ENCODE measurements around the gene MCC. TPM values are rescaled to one million over a fixed set of nuclear protein-coding genes. Genes with fewer than 3 reads are reported as not detected.

The MCC gene
- total and polyA plus RNA-seq, 4 donors = 9.0 to 47.3 (median 14.7) TPM

DNA sequence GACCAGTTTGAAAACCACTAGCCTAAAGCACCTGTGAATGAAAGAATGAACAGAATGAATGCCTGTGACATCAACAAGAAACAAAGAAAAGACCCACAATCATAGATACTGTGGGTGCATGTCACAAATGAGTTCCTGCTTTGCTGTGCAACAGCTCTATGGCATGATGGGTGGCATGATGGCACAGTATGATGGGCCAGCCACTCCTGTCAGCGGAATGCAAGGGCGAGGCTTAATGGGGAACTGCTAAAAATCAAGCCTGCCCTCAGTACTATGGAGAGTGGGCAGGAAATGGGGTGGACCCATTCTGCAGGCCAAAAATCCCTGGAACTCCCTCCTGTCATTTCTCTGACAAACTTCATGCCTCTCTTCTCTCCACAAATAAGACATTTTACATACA, 422.6 kb downstream of the MCC start:
- no peak for DNase-seq (ENCODE audit: low spot score)
- no peak overlapping the region for H3K4me3 ChIP-seq (ENCODE audit: low read depth in 1 of 3, low read length in 3 of 3)
- no peaks in the 10 kb centered on the region for H3K4me1 ChIP-seq (ENCODE audit: control insufficient read depth in 4 of 4, insufficient read depth in 4 of 4, low read length in 3 of 4)
- WGBS = 97% methylated on average over 2 of the region's 2 CpGs
- H3K9me3 ChIP-seq (ENCODE audit: control insufficient read depth in 4 of 4, low read length in 3 of 4) = no peaks in the 10 kb centered on the region
- TF ChIP-seq, protein P1, sequence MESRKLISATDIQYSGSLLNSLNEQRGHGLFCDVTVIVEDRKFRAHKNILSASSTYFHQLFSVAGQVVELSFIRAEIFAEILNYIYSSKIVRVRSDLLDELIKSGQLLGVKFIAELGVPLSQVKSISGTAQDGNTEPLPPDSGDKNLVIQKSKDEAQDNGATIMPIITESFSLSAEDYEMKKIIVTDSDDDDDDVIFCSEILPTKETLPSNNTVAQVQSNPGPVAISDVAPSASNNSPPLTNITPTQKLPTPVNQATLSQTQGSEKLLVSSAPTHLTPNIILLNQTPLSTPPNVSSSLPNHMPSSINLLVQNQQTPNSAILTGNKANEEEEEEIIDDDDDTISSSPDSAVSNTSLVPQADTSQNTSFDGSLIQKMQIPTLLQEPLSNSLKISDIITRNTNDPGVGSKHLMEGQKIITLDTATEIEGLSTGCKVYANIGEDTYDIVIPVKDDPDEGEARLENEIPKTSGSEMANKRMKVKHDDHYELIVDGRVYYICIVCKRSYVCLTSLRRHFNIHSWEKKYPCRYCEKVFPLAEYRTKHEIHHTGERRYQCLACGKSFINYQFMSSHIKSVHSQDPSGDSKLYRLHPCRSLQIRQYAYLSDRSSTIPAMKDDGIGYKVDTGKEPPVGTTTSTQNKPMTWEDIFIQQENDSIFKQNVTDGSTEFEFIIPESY (IDR thresholded peaks at IDR 0.05) = no peak
- TF ChIP-seq, protein P2, sequence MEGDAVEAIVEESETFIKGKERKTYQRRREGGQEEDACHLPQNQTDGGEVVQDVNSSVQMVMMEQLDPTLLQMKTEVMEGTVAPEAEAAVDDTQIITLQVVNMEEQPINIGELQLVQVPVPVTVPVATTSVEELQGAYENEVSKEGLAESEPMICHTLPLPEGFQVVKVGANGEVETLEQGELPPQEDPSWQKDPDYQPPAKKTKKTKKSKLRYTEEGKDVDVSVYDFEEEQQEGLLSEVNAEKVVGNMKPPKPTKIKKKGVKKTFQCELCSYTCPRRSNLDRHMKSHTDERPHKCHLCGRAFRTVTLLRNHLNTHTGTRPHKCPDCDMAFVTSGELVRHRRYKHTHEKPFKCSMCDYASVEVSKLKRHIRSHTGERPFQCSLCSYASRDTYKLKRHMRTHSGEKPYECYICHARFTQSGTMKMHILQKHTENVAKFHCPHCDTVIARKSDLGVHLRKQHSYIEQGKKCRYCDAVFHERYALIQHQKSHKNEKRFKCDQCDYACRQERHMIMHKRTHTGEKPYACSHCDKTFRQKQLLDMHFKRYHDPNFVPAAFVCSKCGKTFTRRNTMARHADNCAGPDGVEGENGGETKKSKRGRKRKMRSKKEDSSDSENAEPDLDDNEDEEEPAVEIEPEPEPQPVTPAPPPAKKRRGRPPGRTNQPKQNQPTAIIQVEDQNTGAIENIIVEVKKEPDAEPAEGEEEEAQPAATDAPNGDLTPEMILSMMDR (IDR thresholded peaks at IDR 0.05; ENCODE audit: low read depth, low read length, missing input control) = no peak
- TF ChIP-seq REST (IDR thresholded peaks at IDR 0.05) (no peak), HNF4A (conservative IDR thresholded peaks at IDR 0.05) (no peak), FOXA1 (IDR thresholded peaks at IDR 0.05) (no peak), YY1 (IDR thresholded peaks at IDR 0.05) (no peak), GABPA (IDR thresholded peaks at IDR 0.05 in 1 of 2, conservative IDR thresholded peaks at IDR 0.05 in 1 of 2) (no peak), FOXA2 (IDR thresholded peaks at IDR 0.05) (no peak), HNF4G (IDR thresholded peaks at IDR 0.05) (no peak), EGR1 (IDR thresholded peaks at IDR 0.05; ENCODE audit: low read depth in 2 of 2) (no peak), JUND (IDR thresholded peaks at IDR 0.05) (no peak), TAF1 (conservative IDR thresholded peaks at IDR 0.05) (no peak), RXRA (IDR thresholded peaks at IDR 0.05) (no peak), RAD21 (IDR thresholded peaks at IDR 0.05) (no peak), SP1 (IDR thresholded peaks at IDR 0.05) (no peak), NR2F2 (IDR thresholded peaks at IDR 0.05) (no peak)
- TF ChIP-seq, protein P3, sequence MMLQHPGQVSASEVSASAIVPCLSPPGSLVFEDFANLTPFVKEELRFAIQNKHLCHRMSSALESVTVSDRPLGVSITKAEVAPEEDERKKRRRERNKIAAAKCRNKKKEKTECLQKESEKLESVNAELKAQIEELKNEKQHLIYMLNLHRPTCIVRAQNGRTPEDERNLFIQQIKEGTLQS (IDR thresholded peaks at IDR 0.05) = no peak
- no peaks in the 10 kb centered on the region for H3K27me3 ChIP-seq (ENCODE audit: control insufficient read depth in 4 of 4, insufficient read depth in 4 of 4, low read length in 3 of 4)
- H3K9ac ChIP-seq (ENCODE audit: low read depth in 1 of 2, low read length in 2 of 2) = no peak overlapping the region
- peaks cover 9 to 60% (median 48%) of the 10 kb centered on the region in 4 donors for H3K36me3 ChIP-seq (ENCODE audit: control insufficient read depth in 4 of 4, insufficient read depth in 3 of 4, low read depth in 1 of 4, low read length in 3 of 4)
- no peak overlapping the region for H3K27ac ChIP-seq (ENCODE audit: low read depth in 1 of 2, low read length in 2 of 2)

DNA sequence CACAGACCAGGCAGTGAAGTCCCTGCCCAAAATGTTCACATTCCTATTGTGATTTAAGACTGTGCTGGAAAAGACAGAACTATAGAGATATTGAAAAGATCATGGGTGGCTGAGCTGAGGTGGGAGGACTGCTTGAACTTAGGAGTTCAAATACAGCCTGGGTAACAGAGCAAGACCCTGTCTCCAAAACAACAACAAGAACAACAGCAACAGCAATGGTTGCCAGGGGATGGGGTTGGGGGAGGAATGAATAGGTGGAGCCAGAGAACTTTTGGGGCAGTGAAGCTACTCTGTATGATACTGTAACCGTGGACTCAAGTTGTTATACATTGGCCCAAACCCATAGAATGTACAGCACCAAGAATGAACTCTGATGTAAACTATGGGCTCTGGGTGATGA, 423.4 kb downstream of the MCC start:
- TF ChIP-seq, protein P3 (IDR thresholded peaks at IDR 0.05) = no peak
- TF ChIP-seq HNF4G (IDR thresholded peaks at IDR 0.05) (no peak), EGR1 (IDR thresholded peaks at IDR 0.05; ENCODE audit: low read depth in 2 of 2) (no peak), RAD21 (IDR thresholded peaks at IDR 0.05) (no peak), MAX (IDR thresholded peaks at IDR 0.05) (no peak), TAF1 (conservative IDR thresholded peaks at IDR 0.05) (no peak), SP1 (IDR thresholded peaks at IDR 0.05) (no peak), RXRA (IDR thresholded peaks at IDR 0.05) (no peak)
- TF ChIP-seq, protein P2 (IDR thresholded peaks at IDR 0.05; ENCODE audit: low read depth, low read length, missing input control) = no peak
- WGBS = 97% methylated on average over 1 of the region's 1 CpG
- no peak overlapping the region for H3K27ac ChIP-seq (ENCODE audit: low read depth in 1 of 2, low read length in 2 of 2)
- no peaks in the 10 kb centered on the region for H3K27me3 ChIP-seq (ENCODE audit: control insufficient read depth in 4 of 4, insufficient read depth in 4 of 4, low read length in 3 of 4)
- no peaks in the 10 kb centered on the region for H3K9me3 ChIP-seq (ENCODE audit: control insufficient read depth in 4 of 4, low read length in 3 of 4)
- no peak overlapping the region for H3K9ac ChIP-seq (ENCODE audit: low read depth in 1 of 2, low read length in 2 of 2)
- DNase-seq (ENCODE audit: low spot score) = no peak
- H3K4me3 ChIP-seq (ENCODE audit: low read depth in 1 of 3, low read length in 3 of 3) = no peak overlapping the region
- H3K36me3 ChIP-seq (ENCODE audit: control insufficient read depth in 4 of 4, insufficient read depth in 3 of 4, low read depth in 1 of 4, low read length in 3 of 4) = peaks cover 9 to 57% (median 44%) of the 10 kb centered on the region in 4 donors
- no peaks in the 10 kb centered on the region for H3K4me1 ChIP-seq (ENCODE audit: control insufficient read depth in 4 of 4, insufficient read depth in 4 of 4, low read length in 3 of 4)

All from liver (tissue), 9 donors.